HepG2 (cell line): Measurements from ENCODE around the gene ELP1. TPM values are rescaled to one million over a fixed set of nuclear protein-coding genes. Genes with fewer than 3 reads are reported as not detected.

Experiments used
- ATF4 ChIP-seq, 2 experiments: fragments of 450-650 bp in 1 of 2; sonication (generic) in 1 of 2; formaldehyde crosslinking; IDR thresholded peaks; 2 replicates each; pipeline versions ENCODE4 v1.5.0 to v1.8.0; 2020 to 2022; ENCODE audit warnings: mild to moderate bottlenecking in 1 of 2, missing genetic modification reagents in 1 of 2
- DPF2 ChIP-seq: sonication (generic); formaldehyde crosslinking; IDR thresholded peaks from 2 replicates; pipeline ENCODE4 v1.4.0; 2020; ENCODE audit warnings: mild to moderate bottlenecking, low read depth, missing genetic modification reagents, borderline replicate concordance
- EHMT2 ChIP-seq: fragments of 200-600 bp; sonication (generic); IDR thresholded peaks from 2 replicates; pipeline ENCODE4 v1.7.0; 2017; ENCODE audit warnings: antibody characterized with exemption, low read depth, low read length, borderline replicate concordance
- GATAD1 ChIP-seq: IDR thresholded peaks from 2 replicates; pipeline ENCODE4 v1.6.1; 2016; ENCODE audit warnings: missing genetic modification reagents, missing compliant biosample characterization
- HDAC2 ChIP-seq: sonication (generic); formaldehyde crosslinking; IDR thresholded peaks from 2 replicates; pipeline ENCODE4 v1.4.0; 2020; ENCODE audit warnings: missing genetic modification reagents
- JUN ChIP-seq: sonication (generic); formaldehyde crosslinking; IDR thresholded peaks from 2 replicates; pipeline ENCODE4 v1.4.0; 2020; ENCODE audit warnings: mild to moderate bottlenecking, missing genetic modification reagents
- KDM6A ChIP-seq: IDR thresholded peaks from 2 replicates; pipeline ENCODE4 v1.6.1; 2016; ENCODE audit warnings: low read depth
- MED13 ChIP-seq: sonication (generic); formaldehyde crosslinking; IDR thresholded peaks from 2 replicates; pipeline ENCODE4 v1.5.0; 2020; ENCODE audit warnings: missing genetic modification reagents
- MIER2 ChIP-seq: IDR thresholded peaks from 2 replicates; pipeline ENCODE4 v1.6.1; 2016; ENCODE audit warnings: missing biosample characterization, missing genetic modification reagents
- MTA3 ChIP-seq: sonication (generic); formaldehyde crosslinking; IDR thresholded peaks from 2 replicates; pipeline ENCODE4 v1.4.0; 2020; ENCODE audit warnings: missing genetic modification reagents
- NR2F1 ChIP-seq, 2 experiments: fragments of 450-650 bp in 1 of 2; formaldehyde crosslinking in 1 of 2; IDR thresholded peaks; 2 replicates each; pipeline versions ENCODE4 v1.5.0 to v1.6.1; 2016 to 2020; ENCODE audit warnings: mild to moderate bottlenecking in 1 of 2, missing compliant biosample characterization in 1 of 2, missing genetic modification reagents in 1 of 2, moderate library complexity in 1 of 2
- TP53 ChIP-seq: sonication (generic); formaldehyde crosslinking; conservative IDR thresholded peaks from 2 replicates; pipeline ENCODE4 v1.4.0; 2020; ENCODE audit warnings: missing genetic modification reagents
- ZBED4 ChIP-seq: sonication (generic); formaldehyde crosslinking; IDR thresholded peaks from 2 replicates; pipeline ENCODE4 v1.4.0; 2020; ENCODE audit warnings: missing genetic modification reagents, borderline replicate concordance
- ZBTB39 ChIP-seq: sonication (generic); formaldehyde crosslinking; IDR thresholded peaks from 2 replicates; pipeline ENCODE4 v1.5.0; 2020; ENCODE audit warnings: missing genetic modification reagents
- ZNF333 ChIP-seq: sonication (generic); formaldehyde crosslinking; IDR thresholded peaks from 2 replicates; pipeline ENCODE4 v1.4.0; 2020; ENCODE audit warnings: mild to moderate bottlenecking, missing genetic modification reagents, borderline replicate concordance
- ZNF609 ChIP-seq: sonication (generic); formaldehyde crosslinking; IDR thresholded peaks from 2 replicates; pipeline ENCODE4 v1.4.0; 2020; ENCODE audit warnings: mild to moderate bottlenecking, missing genetic modification reagents, borderline replicate concordance
- ZNF629 ChIP-seq: sonication (generic); formaldehyde crosslinking; conservative IDR thresholded peaks from 2 replicates; pipeline ENCODE4 v1.5.0; 2020; ENCODE audit warnings: missing genetic modification reagents
- polyA plus RNA-seq, 8 experiments: library from polyadenylated mRNA; depleted of rRNA in 3 of 8; stranded (reverse) in 7 of 8; unstranded in 1 of 8; fragments of >200 nt; fragmentation: Illumina TruSeq in 4 of 8; extraction: Trizol in 4 of 8; gene quantifications; 2 replicates each; pipeline versions ENCODE4 v1.2.1 to v1.2.3, GENCODE V29; 2011 to 2016; ENCODE audit warnings: low read depth in 4 of 8, missing spikeins in 1 of 8, mixed read lengths in 1 of 8; ENCODE audit not compliant: insufficient read depth in 1 of 8
- total RNA-seq, 5 experiments: library from RNA; depleted of rRNA; stranded (reverse); fragments of >200 nt; fragmentation: Illumina TruSeq; extraction: Trizol; gene quantifications; 2 replicates each; pipeline ENCODE4 v1.2.3, GENCODE V29; 2016; ENCODE audit warnings: low read depth in 1 of 5

ELP1 gene
- total and polyA plus RNA-seq, 2 of the 13 experiments (the other 11 are each of a cell fraction or from before 2014, with no cell fraction given) = 157 to 275 TPM

GRCh38 chr9:108933718-108934322, at the start of gene ELP1 (continued):
- TF ChIP-seq ZBED4 (CRISPR knock-in tag) (peak; percentile 12; the same call in 1 of the 2 replicates), ZNF333 (CRISPR knock-in tag) (peak; percentile 48), ZNF609 (CRISPR knock-in tag) (0 out of 2 replicates have a peak, but pooled peaks have one; percentile 46), JUN (CRISPR knock-in tag) (peak; percentile 93), HDAC2 (peak; percentile 74), MIER2 (CRISPR knock-in tag) (no peak), DPF2 (CRISPR knock-in tag) (no peak), KDM6A (CRISPR knock-in tag) (no peak), ZBTB39 (CRISPR knock-in tag) (no peak), EHMT2 (no peak), ATF4 (CRISPR knock-in tag; IDR thresholded peaks at IDR 0.05) (no peak; a peak in 2 of 4 replicates), MED13 (no peak), MTA3 (no peak), TP53 (CRISPR knock-in tag) (no peak), NR2F1 (CRISPR knock-in tag; IDR thresholded peaks at IDR 0.05) (0 out of 4 replicates have a peak, but pooled peaks of 1 of the 2 experiments have one; percentile 25), GATAD1 (CRISPR knock-in tag) (peak; percentile 96), ZNF629 (0 out of 2 replicates have a peak, but pooled peaks have one; percentile 34)
